Liver (tissue), 3 donors: ENCODE measurements around the gene AVEN.

Experiments used
- CTCF ChIP-seq: fragments of 150-350 bp; IDR thresholded peaks from 2 replicates; pipeline ENCODE4 v1.5.1; 2017; ENCODE audit warnings: improper control_type of control experiment, low read depth, low read length; ENCODE audit not compliant: missing input control
- RAD21 ChIP-seq, 2 donors: IDR thresholded peaks; 2 replicates each; pipeline ENCODE4 v1.6.1; 2016; ENCODE audit warnings: antibody characterized with exemption in 2 of 2, mild to moderate bottlenecking in 2 of 2
- REST ChIP-seq: IDR thresholded peaks from 2 replicates; pipeline ENCODE4 v1.6.1; 2016; ENCODE audit warnings: antibody characterized with exemption, mild to moderate bottlenecking
- TAF1 ChIP-seq: conservative IDR thresholded peaks from 2 replicates; pipeline ENCODE4 v1.6.1; 2016; ENCODE audit warnings: antibody characterized with exemption, mild to moderate bottlenecking
- YY1 ChIP-seq: IDR thresholded peaks from 2 replicates; pipeline ENCODE4 v1.6.1; 2016; ENCODE audit warnings: antibody characterized with exemption, mild to moderate bottlenecking
- ZBTB33 ChIP-seq: IDR thresholded peaks from 2 replicates; pipeline ENCODE4 v1.6.1; 2016; ENCODE audit warnings: antibody characterized with exemption
- donor health status: healthy.
- donor health status: healthy.

GRCh38 chr15:33830351-33830750 lies 208.7 kb downstream of the AVEN start:
- TF ChIP-seq TAF1 = no peak
- TF ChIP-seq RAD21 (IDR thresholded peaks at IDR 0.05) = no peak
- TF ChIP-seq CTCF = no peak
- TF ChIP-seq ZBTB33 = no peak
- no peak for TF ChIP-seq REST
- TF ChIP-seq YY1 = no peak
